ENCODE results near the gene TTBK1.
A peak's percentile ranks its signal among the peaks of the same experiment; 100 is the strongest.

Gene TTBK1

GRCh38 chr6:43275801-43276576, 32.7 kb downstream of the TTBK1 start:
- intact Hi-C loops (cut with DNase I; ENCODE audit: low total_unique reads) = no loop called here
- Histone ChIP-seq H3K4me1 (peaks cover 0 to 12% (median 10%) of the 10 kb centered on the region in 4 donors), H3K27me3 (peaks cover 3 to 37% of the 10 kb centered on the region in 2 donors), H3K9me3 (no peaks in the 10 kb centered on the region), H3K27ac (no peak overlapping the region), H3K36me3 (no peaks in the 10 kb centered on the region), H3K4me3 (peak overlapping the region in 1 of 2 donors; percentile 48)
- DNase-seq = no peak
- TF ChIP-seq CTCF (IDR thresholded peaks at IDR 0.05) = no peak

- Histone ChIP-seq H3K27ac (no peak overlapping the region), H3K27me3 (peaks cover 3 to 37% of the 10 kb centered on the region in 2 donors), H3K4me3 (no peak overlapping the region), H3K4me1 (peaks cover 0 to 12% (median 10%) of the 10 kb centered on the region in 4 donors), H3K9me3 (no peaks in the 10 kb centered on the region), H3K36me3 (no peaks in the 10 kb centered on the region)
- no peak for DNase-seq
- intact Hi-C loops (cut with DNase I; ENCODE audit: low total_unique reads) = no loop called here
- TF ChIP-seq CTCF (IDR thresholded peaks at IDR 0.05) = no peak
These were observed 33.5 kb downstream of the TTBK1 start for GRCh38 chr6:43276577-43277305.

GRCh38 chr6:43277306-43277642, 34.0 kb downstream of the TTBK1 start:
- Histone ChIP-seq H3K9me3 (no peaks in the 10 kb centered on the region), H3K4me1 (peaks cover 0 to 12% (median 10%) of the 10 kb centered on the region in 4 donors), H3K4me3 (no peak overlapping the region), H3K36me3 (no peaks in the 10 kb centered on the region), H3K27me3 (peaks cover 3 to 39% of the 10 kb centered on the region in 2 donors), H3K27ac (no peak overlapping the region)
- no peak for DNase-seq
- intact Hi-C loops (cut with DNase I; ENCODE audit: low total_unique reads) = no loop called here
- TF ChIP-seq CTCF (IDR thresholded peaks at IDR 0.05) = no peak

- intact Hi-C loops (cut with DNase I; ENCODE audit: low total_unique reads) = no loop called here
- no peaks in the 10 kb centered on the region for H3K36me3 ChIP-seq
- no peaks in the 10 kb centered on the region for H3K9me3 ChIP-seq
- no peak overlapping the region for H3K27ac ChIP-seq
- TF ChIP-seq CTCF (IDR thresholded peaks at IDR 0.05) = no peak
- peaks cover 3 to 45% of the 10 kb centered on the region in 2 donors for H3K27me3 ChIP-seq
- no peak for DNase-seq
- H3K4me3 ChIP-seq = no peak overlapping the region
- peaks cover 0 to 12% (median 10%) of the 10 kb centered on the region in 4 donors for H3K4me1 ChIP-seq
These were observed 34.6 kb downstream of the TTBK1 start for GRCh38 chr6:43277643-43278523.

DNA sequence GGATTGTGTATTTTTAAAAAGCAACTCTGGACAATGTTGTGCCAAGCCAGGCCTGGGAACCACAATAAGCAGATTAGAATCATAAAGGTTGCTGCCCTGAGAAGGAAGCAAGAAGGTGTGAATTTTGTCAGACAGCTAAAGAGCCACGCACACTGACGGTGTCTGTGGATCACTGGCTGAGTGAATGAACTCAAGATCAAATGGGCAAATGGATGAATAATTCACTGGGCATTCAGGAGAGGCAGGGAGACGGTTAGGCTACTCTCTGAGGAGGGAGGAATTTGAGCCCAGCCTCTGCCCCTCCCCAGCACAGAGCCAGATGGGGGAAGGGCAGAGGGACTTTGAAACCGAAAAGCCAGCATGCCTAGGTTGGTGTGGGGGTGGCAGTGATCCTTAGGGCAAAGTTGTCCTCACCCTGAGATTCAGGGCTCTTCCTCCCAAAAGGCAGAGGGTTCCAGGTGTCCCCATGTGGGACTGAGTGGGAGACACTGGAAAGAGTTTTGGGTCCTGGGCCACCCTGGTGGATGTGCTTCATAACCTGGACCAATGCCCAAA, 35.3 kb downstream of the TTBK1 start:
- H3K36me3 ChIP-seq = no peaks in the 10 kb centered on the region
- no peaks in the 10 kb centered on the region for H3K9me3 ChIP-seq
- peaks cover 0 to 12% (median 10%) of the 10 kb centered on the region in 4 donors for H3K4me1 ChIP-seq
- intact Hi-C loops (cut with DNase I; ENCODE audit: low total_unique reads) = no loop called here
- H3K27ac ChIP-seq = no peak overlapping the region
- H3K27me3 ChIP-seq = peaks cover 3 to 47% of the 10 kb centered on the region in 2 donors
- no peak for DNase-seq
- no peak overlapping the region for H3K4me3 ChIP-seq
- TF ChIP-seq CTCF (IDR thresholded peaks at IDR 0.05) = no peak
